ENCODE measurements around the gene COPA.

The COPA gene

DNA sequence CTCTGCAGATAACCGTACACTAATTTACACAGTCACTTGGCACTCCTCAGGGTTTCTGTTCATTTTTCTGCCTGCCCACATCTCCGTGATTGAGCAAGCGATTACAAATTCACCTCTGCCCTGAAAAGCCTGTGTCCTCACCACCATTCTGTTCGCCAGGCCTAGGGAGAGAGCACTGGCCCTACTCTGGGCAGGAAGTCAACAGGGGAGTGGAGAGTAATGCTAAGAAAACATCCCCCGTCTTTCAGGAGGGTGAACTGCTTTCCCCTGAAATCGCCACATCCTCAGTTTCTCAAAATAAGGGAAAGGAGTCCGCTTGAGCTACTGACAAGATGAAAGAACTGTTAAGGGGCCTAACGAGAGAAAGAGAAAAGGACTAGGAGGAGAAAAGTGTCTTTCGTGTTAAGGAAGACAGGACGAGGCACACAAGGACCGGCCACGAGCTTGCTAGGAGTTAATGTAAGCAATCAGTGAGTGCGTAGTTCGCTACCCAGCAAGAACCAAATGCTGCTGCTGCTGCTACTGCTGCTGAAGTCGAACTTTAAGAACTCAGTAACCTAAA, 58.7 kb downstream of the COPA start:
- POLR2A ChIA-PET: interaction anchor here (0.7 to 1.1 kb wide), 3 partner anchors 9 to 938 kb away, joined by 3 to 5 read pairs (median 3); no protein-coding TSS in a partner anchor
- WGBS (ENCODE audit: insufficient coverage): 9% methylated on average over 13 of the region's 15 CpGs
- peaks cover 8 to 17% (median 13%) of the 10 kb centered on the region in 4 experiments for H3K4me1 ChIP-seq (ENCODE audit: control extremely low read depth in 1 of 4, control insufficient read depth in 4 of 4, insufficient read depth in 4 of 4, low read length in 3 of 4)
- H3K9me3 ChIP-seq (ENCODE audit: control extremely low read depth in 1 of 5, control insufficient read depth in 4 of 5, insufficient read depth in 2 of 5, low read depth in 1 of 5, low read length in 4 of 5): no peaks in the 10 kb centered on the region
- peaks cover 19 to 40% (median 33%) of the 10 kb centered on the region in 4 experiments for H3K36me3 ChIP-seq (ENCODE audit: control insufficient read depth in 4 of 4, insufficient read depth in 4 of 4, low read length in 3 of 4)
- peak overlapping the region; percentile 71 to 99 (median 89) for H3K4me3 ChIP-seq (ENCODE audit: control insufficient read depth in 1 of 7, extremely low read depth in 1 of 7, insufficient read depth in 4 of 7, low read depth in 2 of 7, low read length in 6 of 7)
- CTCF ChIA-PET: interaction anchor here (0.8 to 2.2 kb wide), 7 partner anchors 8 to 198 kb away, joined by 3 to 9 read pairs (median 3); no protein-coding TSS in a partner anchor
- no peaks in the 10 kb centered on the region for H3K27me3 ChIP-seq (replicated peaks in 2 of 5; ENCODE audit: control insufficient read depth in 4 of 5, insufficient read depth in 5 of 5, low read length in 4 of 5)
- peak overlapping the region; percentile 71 to 92 for H3K27ac ChIP-seq (ENCODE audit: insufficient read depth in 1 of 2, low read depth in 1 of 2, low read length in 2 of 2, poor library complexity in 1 of 2, severe bottlenecking in 2 of 2)
- DNase-seq: peak in 2 of 3 donors; percentile 49 to 61

DNA sequence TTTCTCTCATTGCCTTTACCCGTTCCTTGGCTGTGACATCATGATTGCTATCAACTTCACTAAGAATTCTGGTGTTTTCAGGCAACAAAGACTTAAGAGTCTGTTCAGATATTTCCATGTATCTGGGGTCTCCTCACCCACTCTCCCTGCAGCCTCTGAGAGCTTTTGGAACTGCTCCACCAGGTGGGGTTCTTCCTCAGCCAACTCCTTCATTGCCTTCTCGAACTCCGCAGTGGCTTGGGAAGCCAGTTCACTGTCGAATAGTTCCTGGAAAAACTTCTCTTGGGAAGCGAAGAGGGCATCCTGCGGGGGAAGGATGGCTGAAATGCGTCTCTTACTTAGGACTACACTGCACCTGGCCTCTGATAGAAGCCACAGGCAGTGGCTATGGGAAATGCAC, 60.2 kb downstream of the COPA start:
- DNase-seq: no peak
- H3K4me1 ChIP-seq (ENCODE audit: control extremely low read depth in 1 of 4, control insufficient read depth in 4 of 4, insufficient read depth in 4 of 4, low read length in 3 of 4): peaks cover 8 to 17% (median 13%) of the 10 kb centered on the region in 4 experiments
- H3K9me3 ChIP-seq (ENCODE audit: control extremely low read depth in 1 of 5, control insufficient read depth in 4 of 5, insufficient read depth in 2 of 5, low read depth in 1 of 5, low read length in 4 of 5): no peaks in the 10 kb centered on the region
- 100% methylated on average over 4 of the region's 7 CpGs for WGBS (ENCODE audit: insufficient coverage)
- CTCF ChIA-PET: interaction anchor here (1.7 kb wide), 1 partner anchor 9 kb away, joined by 7 read pairs; no protein-coding TSS in a partner anchor
- H3K4me3 ChIP-seq (ENCODE audit: control insufficient read depth in 1 of 7, extremely low read depth in 1 of 7, insufficient read depth in 4 of 7, low read depth in 2 of 7, low read length in 6 of 7): no peak overlapping the region
- no peak overlapping the region for H3K27ac ChIP-seq (ENCODE audit: insufficient read depth in 1 of 2, low read depth in 1 of 2, low read length in 2 of 2, poor library complexity in 1 of 2, severe bottlenecking in 2 of 2)
- H3K27me3 ChIP-seq (replicated peaks in 2 of 5; ENCODE audit: control insufficient read depth in 4 of 5, insufficient read depth in 5 of 5, low read length in 4 of 5): no peaks in the 10 kb centered on the region
- POLR2A ChIA-PET: interaction anchor here (0.6 kb wide), 1 partner anchor 114 kb away, joined by 4 read pairs; no protein-coding TSS in a partner anchor
- H3K36me3 ChIP-seq (ENCODE audit: control insufficient read depth in 4 of 4, insufficient read depth in 4 of 4, low read length in 3 of 4): peaks cover 22 to 52% (median 43%) of the 10 kb centered on the region in 4 experiments

DNA sequence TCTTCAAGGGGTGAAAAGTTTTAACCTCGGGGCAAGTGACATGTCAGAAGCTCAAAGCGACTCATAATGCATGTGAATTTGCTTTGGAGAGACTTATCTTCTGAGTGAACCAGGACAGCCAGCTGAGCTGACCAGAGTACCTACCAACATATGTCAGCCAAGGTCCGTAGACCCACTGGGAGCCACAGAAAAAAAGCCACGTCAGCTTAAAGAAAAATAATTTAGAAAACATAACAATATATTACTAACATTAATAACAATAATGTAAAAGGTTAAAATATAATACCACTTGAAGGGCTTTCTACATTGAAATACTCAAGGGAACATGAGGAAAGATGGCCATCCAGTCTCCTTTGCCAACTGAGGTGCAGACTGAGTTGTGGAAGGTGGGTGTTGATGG, 65.1 kb downstream of the COPA start:
- DNase-seq: no peak
- CTCF ChIA-PET: interaction anchor here (1.2 to 1.8 kb wide), 5 partner anchors 10 to 28 kb away, joined by 3 to 10 read pairs (median 3); no protein-coding TSS in a partner anchor
- no peaks in the 10 kb centered on the region for H3K4me1 ChIP-seq (ENCODE audit: control extremely low read depth in 1 of 4, control insufficient read depth in 4 of 4, insufficient read depth in 4 of 4, low read length in 3 of 4)
- POLR2A ChIA-PET: no interaction called here
- H3K36me3 ChIP-seq (ENCODE audit: control insufficient read depth in 4 of 4, insufficient read depth in 4 of 4, low read length in 3 of 4): peaks cover 25 to 60% (median 54%) of the 10 kb centered on the region in 4 experiments
- WGBS (ENCODE audit: insufficient coverage): 64% methylated on average over 2 of the region's 4 CpGs
- H3K4me3 ChIP-seq (ENCODE audit: control insufficient read depth in 1 of 7, extremely low read depth in 1 of 7, insufficient read depth in 4 of 7, low read depth in 2 of 7, low read length in 6 of 7): no peak overlapping the region
- no peaks in the 10 kb centered on the region for H3K9me3 ChIP-seq (ENCODE audit: control extremely low read depth in 1 of 5, control insufficient read depth in 4 of 5, insufficient read depth in 2 of 5, low read depth in 1 of 5, low read length in 4 of 5)
- no peaks in the 10 kb centered on the region for H3K27me3 ChIP-seq (replicated peaks in 2 of 5; ENCODE audit: control insufficient read depth in 4 of 5, insufficient read depth in 5 of 5, low read length in 4 of 5)
- no peak overlapping the region for H3K27ac ChIP-seq (ENCODE audit: insufficient read depth in 1 of 2, low read depth in 1 of 2, low read length in 2 of 2, poor library complexity in 1 of 2, severe bottlenecking in 2 of 2)

DNA sequence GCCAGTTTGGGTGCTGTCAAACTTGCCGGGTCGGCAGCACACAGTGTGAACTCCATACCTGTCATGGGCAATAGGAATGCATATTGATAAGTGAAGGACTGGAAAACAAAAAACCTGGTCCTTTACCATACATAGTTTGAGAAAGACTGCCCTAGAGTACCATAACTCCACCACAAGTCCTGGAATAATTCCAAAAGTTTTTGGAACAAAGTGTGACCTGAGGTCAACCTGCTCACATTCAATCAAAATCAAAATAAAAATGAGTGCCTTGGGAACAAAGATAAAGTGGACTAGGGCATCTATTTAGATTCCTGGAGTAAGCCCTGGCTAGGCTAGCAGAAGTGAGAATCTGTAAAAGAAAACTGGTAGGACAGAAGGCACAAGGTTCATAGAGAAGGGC, 65.7 kb downstream of the COPA start:
- WGBS (ENCODE audit: insufficient coverage): no CpG with 5 or more reads among the region's 2 CpGs
- ChIA-PET POLR2A (no interaction called here), CTCF (interaction anchor here (1.6 to 1.8 kb wide), 3 partner anchors 12 to 19 kb away, joined by 4 to 10 read pairs (median 6); no protein-coding TSS in a partner anchor)
- DNase-seq: no peak
- no peaks in the 10 kb centered on the region for H3K4me1 ChIP-seq (ENCODE audit: control extremely low read depth in 1 of 4, control insufficient read depth in 4 of 4, insufficient read depth in 4 of 4, low read length in 3 of 4)
- H3K27me3 ChIP-seq (replicated peaks in 2 of 5; ENCODE audit: control insufficient read depth in 4 of 5, insufficient read depth in 5 of 5, low read length in 4 of 5): no peaks in the 10 kb centered on the region
- H3K4me3 ChIP-seq (ENCODE audit: control insufficient read depth in 1 of 7, extremely low read depth in 1 of 7, insufficient read depth in 4 of 7, low read depth in 2 of 7, low read length in 6 of 7): no peak overlapping the region
- no peak overlapping the region for H3K27ac ChIP-seq (ENCODE audit: insufficient read depth in 1 of 2, low read depth in 1 of 2, low read length in 2 of 2, poor library complexity in 1 of 2, severe bottlenecking in 2 of 2)
- H3K36me3 ChIP-seq (ENCODE audit: control insufficient read depth in 4 of 4, insufficient read depth in 4 of 4, low read length in 3 of 4): peaks cover 21 to 53% (median 51%) of the 10 kb centered on the region in 4 experiments
- no peaks in the 10 kb centered on the region for H3K9me3 ChIP-seq (ENCODE audit: control extremely low read depth in 1 of 5, control insufficient read depth in 4 of 5, insufficient read depth in 2 of 5, low read depth in 1 of 5, low read length in 4 of 5)

DNA sequence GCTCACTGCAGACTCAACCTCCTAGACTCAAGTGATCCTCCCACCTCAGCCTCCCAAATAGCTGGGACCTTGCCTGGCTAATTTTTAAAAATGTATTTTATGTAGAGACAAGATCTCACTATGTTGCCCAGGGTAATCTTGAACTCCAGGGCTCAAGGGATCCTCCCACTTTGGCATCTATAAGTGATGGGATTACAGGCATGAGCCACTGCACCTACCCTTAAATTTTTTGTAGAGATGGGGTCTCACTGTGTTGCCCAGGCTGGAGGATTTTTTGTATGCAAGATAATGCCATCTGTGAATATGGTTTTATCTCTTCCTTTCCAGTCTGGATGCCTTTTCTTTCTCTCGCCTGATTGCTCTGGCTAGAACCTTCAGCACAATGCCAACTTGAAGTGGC, 72.0 kb downstream of the COPA start:
- peaks cover 0 to 4% (median 0%) of the 10 kb centered on the region in 4 experiments for H3K36me3 ChIP-seq (ENCODE audit: control insufficient read depth in 4 of 4, insufficient read depth in 4 of 4, low read length in 3 of 4)
- DNase-seq: no peak
- H3K9me3 ChIP-seq (ENCODE audit: control extremely low read depth in 1 of 5, control insufficient read depth in 4 of 5, insufficient read depth in 2 of 5, low read depth in 1 of 5, low read length in 4 of 5): no peaks in the 10 kb centered on the region
- H3K27ac ChIP-seq (ENCODE audit: insufficient read depth in 1 of 2, low read depth in 1 of 2, low read length in 2 of 2, poor library complexity in 1 of 2, severe bottlenecking in 2 of 2): no peak overlapping the region
- H3K4me1 ChIP-seq (ENCODE audit: control extremely low read depth in 1 of 4, control insufficient read depth in 4 of 4, insufficient read depth in 4 of 4, low read length in 3 of 4): no peaks in the 10 kb centered on the region
- CTCF ChIA-PET: interaction anchor here (0.7 to 3.2 kb wide), 3 partner anchors 17 to 78 kb away, joined by 5 to 15 read pairs (median 5); no protein-coding TSS in a partner anchor
- no peaks in the 10 kb centered on the region for H3K27me3 ChIP-seq (replicated peaks in 2 of 5; ENCODE audit: control insufficient read depth in 4 of 5, insufficient read depth in 5 of 5, low read length in 4 of 5)
- H3K4me3 ChIP-seq (ENCODE audit: control insufficient read depth in 1 of 7, extremely low read depth in 1 of 7, insufficient read depth in 4 of 7, low read depth in 2 of 7, low read length in 6 of 7): no peak overlapping the region
- whole genome bisulfite sequencing (ENCODE audit: insufficient coverage): no CpG with 5 or more reads among the region's 1 CpG
- POLR2A ChIA-PET: no interaction called here

DNA sequence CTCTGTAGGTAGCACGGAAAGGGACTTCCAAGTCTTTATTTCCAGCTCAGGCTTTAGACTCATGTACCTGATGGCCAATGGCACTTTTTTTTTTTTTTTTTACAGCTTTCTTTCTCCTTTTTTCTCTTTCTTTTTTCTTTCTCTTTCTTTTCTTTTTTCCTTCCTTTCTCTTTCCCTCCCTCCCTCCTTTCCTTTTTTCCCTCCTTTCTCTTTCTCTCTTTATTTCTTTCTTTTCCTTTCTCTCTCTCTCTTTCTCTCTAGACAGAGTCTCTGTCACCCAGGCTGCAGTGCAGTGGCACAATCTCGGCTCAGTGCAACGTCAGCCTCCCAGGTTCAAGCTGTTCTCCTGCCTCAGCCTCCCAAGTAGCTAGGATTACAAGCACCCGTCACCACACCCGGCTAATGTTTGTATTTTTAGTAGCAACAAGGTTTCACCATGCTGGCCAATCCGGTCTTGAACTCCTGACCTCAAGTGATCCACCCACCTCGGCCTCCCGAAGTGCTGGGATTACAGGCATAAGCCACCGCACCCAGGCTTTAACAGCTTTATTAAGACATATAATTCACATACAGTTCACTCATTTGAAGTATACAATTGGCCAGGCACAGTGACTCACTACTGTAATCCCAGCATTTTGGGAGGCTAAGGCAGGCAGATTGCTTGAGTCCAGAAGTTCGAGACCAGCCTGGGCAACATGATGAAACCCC, 75.6 kb downstream of the COPA start:
- POLR2A ChIA-PET: no interaction called here
- Histone ChIP-seq H3K9me3 (ENCODE audit: control extremely low read depth in 1 of 5, control insufficient read depth in 4 of 5, insufficient read depth in 2 of 5, low read depth in 1 of 5, low read length in 4 of 5) (no peaks in the 10 kb centered on the region), H3K4me3 (ENCODE audit: control insufficient read depth in 1 of 7, extremely low read depth in 1 of 7, insufficient read depth in 4 of 7, low read depth in 2 of 7, low read length in 6 of 7) (no peak overlapping the region), H3K27ac (ENCODE audit: insufficient read depth in 1 of 2, low read depth in 1 of 2, low read length in 2 of 2, poor library complexity in 1 of 2, severe bottlenecking in 2 of 2) (no peak overlapping the region), H3K27me3 (replicated peaks in 2 of 5; ENCODE audit: control insufficient read depth in 4 of 5, insufficient read depth in 5 of 5, low read length in 4 of 5) (no peaks in the 10 kb centered on the region), H3K4me1 (ENCODE audit: control extremely low read depth in 1 of 4, control insufficient read depth in 4 of 4, insufficient read depth in 4 of 4, low read length in 3 of 4) (peaks cover 0 to 7% (median 5%) of the 10 kb centered on the region in 4 experiments), H3K36me3 (ENCODE audit: control insufficient read depth in 4 of 4, insufficient read depth in 4 of 4, low read length in 3 of 4) (no peaks in the 10 kb centered on the region)
- CTCF ChIA-PET: interaction anchor here (0.8 to 8.2 kb wide), 3 partner anchors 15 to 171 kb away, joined by 3 to 59 read pairs (median 3); no protein-coding TSS in a partner anchor
- DNase-seq: no peak
- WGBS (ENCODE audit: insufficient coverage): 93% methylated on average over 8 of the region's 10 CpGs

All from common myeloid progenitor, CD34-positive (primary cell).